ENCODE results near the gene STK11IP.

The STK11IP gene

DNA sequence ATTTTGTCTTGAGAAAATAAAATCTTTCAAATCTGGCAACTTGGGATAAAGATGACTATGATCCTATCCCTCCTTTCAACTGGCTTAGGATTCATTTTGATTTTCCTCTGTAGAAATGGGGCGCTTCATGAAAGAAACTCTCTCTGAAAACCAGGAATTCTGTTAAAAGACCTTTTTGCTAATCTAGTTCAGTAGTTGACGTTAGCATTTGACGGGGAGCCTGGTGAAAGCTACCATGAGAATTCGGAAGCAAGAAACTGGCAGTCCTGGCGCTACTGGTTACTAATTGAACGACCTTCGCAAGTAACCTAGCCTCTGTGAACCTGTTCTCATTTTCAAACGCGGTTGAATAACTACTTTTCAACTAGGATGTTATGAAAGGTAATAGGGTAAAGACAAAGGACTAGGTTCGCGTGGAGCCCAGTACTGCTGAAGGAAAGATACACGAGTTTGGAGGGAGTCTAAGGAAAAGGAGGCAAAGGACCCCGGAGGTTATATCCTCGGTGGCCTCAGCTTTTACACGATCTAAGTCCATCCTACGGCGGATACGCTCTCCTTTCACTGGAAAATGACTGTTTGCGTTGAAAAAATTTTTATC, 604 bp upstream of the STK11IP start (continued):
- TF ChIP-seq RBAK (tag by site-specific recombination; IDR thresholded peaks at IDR 0.05) = no peak
- no peak for TF ChIP-seq ZBTB20 (tag by site-specific recombination; IDR thresholded peaks at IDR 0.05)
- no peak for TF ChIP-seq ZNF785 (tag by site-specific recombination; IDR thresholded peaks at IDR 0.05)
- TF ChIP-seq ZNF610 (tag by site-specific recombination; IDR thresholded peaks at IDR 0.05; ENCODE audit: borderline replicate concordance) = no peak
- TF ChIP-seq, protein P1, sequence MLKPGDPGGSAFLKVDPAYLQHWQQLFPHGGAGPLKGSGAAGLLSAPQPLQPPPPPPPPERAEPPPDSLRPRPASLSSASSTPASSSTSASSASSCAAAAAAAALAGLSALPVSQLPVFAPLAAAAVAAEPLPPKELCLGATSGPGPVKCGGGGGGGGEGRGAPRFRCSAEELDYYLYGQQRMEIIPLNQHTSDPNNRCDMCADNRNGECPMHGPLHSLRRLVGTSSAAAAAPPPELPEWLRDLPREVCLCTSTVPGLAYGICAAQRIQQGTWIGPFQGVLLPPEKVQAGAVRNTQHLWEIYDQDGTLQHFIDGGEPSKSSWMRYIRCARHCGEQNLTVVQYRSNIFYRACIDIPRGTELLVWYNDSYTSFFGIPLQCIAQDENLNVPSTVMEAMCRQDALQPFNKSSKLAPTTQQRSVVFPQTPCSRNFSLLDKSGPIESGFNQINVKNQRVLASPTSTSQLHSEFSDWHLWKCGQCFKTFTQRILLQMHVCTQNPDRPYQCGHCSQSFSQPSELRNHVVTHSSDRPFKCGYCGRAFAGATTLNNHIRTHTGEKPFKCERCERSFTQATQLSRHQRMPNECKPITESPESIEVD (tag by site-specific recombination; IDR thresholded peaks at IDR 0.05) = no peak
- no peak for TF ChIP-seq MEIS1 (CRISPR knock-in tag; IDR thresholded peaks at IDR 0.05; ENCODE audit: borderline replicate concordance)

DNA sequence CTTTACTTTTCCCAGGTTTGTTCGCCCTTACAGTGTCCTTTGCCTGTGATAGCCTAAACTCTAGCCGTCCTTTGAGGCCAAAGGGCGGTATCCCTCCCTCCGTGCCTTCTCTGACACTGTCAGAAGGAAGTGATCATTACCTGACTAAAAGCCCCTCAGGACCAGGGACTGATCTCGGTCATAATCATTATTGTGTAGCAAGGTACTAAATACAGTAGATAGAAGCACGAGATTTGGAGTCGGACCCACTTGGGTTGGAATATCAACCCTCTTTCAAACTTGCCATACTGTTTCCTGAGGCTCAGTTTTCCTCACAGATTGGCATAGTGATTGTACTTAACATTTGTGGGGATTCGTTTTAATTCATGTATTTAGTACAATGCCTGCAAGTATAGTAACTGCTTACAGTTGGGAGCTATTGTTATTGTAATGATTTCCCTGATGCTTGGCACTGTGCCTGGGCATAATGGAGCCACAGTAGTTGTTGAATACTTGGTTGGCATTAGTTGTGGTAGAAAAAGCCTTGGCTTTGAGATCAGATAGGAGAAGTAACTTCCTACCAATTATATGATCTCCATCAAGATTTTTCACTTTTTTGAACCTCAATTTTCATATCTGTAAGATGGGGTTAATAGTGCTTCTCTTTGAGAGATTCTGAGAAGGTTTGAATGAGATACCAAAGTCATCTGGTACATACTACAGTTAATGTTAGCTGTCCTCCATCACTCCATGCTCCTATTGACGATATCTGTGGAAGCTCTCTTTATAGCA, 836 bp downstream of the STK11IP start:
- Histone ChIP-seq H3K4me1 (ENCODE audit: control insufficient read depth, insufficient read depth, low read length) (peaks cover 6% of the 10 kb centered on the region), H3K27ac (ENCODE audit: extremely low read depth, low read depth, low read length) (peak overlapping the region; percentile 85), H3K36me3 (ENCODE audit: control insufficient read depth in 2 of 2, insufficient read depth in 1 of 2, low read length in 2 of 2) (peaks cover 0 to 19% of the 10 kb centered on the region in 2 experiments; a peak in 1 of 3 replicates), H3K9me3 (ENCODE audit: control insufficient read depth, insufficient read depth, low read depth, low read length) (no peaks in the 10 kb centered on the region), H3K4me3 (ENCODE audit: low read depth, low read length) (peak overlapping the region; percentile 84)
- CTCF ChIA-PET = interaction anchor here (0.6 to 1.4 kb wide), 5 partner anchors 57 to 668 kb away, joined by 3 to 5 read pairs (median 3); no protein-coding TSS in a partner anchor
- TF ChIP-seq, protein P2, sequence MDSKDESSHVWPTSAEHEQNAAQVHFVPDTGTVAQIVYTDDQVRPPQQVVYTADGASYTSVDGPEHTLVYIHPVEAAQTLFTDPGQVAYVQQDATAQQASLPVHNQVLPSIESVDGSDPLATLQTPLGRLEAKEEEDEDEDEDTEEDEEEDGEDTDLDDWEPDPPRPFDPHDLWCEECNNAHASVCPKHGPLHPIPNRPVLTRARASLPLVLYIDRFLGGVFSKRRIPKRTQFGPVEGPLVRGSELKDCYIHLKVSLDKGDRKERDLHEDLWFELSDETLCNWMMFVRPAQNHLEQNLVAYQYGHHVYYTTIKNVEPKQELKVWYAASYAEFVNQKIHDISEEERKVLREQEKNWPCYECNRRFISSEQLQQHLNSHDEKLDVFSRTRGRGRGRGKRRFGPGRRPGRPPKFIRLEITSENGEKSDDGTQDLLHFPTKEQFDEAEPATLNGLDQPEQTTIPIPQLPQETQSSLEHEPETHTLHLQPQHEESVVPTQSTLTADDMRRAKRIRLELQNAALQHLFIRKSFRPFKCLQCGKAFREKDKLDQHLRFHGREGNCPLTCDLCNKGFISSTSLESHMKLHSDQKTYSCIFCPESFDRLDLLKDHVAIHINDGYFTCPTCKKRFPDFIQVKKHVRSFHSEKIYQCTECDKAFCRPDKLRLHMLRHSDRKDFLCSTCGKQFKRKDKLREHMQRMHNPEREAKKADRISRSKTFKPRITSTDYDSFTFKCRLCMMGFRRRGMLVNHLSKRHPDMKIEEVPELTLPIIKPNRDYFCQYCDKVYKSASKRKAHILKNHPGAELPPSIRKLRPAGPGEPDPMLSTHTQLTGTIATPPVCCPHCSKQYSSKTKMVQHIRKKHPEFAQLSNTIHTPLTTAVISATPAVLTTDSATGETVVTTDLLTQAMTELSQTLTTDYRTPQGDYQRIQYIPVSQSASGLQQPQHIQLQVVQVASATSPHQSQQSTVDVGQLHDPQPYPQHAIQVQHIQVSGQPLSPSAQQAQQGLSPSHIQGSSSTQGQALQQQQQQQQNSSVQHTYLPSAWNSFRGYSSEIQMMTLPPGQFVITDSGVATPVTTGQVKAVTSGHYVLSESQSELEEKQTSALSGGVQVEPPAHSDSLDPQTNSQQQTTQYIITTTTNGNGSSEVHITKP (tag by site-specific recombination; IDR thresholded peaks at IDR 0.05) = peak; percentile 96; the same call in 1 of the 2 replicates
- no peak for TF ChIP-seq ZNF791 (tag by site-specific recombination; IDR thresholded peaks at IDR 0.05)
- TF ChIP-seq, protein P3, sequence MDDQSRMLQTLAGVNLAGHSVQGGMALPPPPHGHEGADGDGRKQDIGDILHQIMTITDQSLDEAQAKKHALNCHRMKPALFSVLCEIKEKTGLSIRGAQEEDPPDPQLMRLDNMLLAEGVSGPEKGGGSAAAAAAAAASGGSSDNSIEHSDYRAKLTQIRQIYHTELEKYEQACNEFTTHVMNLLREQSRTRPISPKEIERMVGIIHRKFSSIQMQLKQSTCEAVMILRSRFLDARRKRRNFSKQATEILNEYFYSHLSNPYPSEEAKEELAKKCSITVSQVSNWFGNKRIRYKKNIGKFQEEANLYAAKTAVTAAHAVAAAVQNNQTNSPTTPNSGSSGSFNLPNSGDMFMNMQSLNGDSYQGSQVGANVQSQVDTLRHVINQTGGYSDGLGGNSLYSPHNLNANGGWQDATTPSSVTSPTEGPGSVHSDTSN (CRISPR knock-in tag; IDR thresholded peaks at IDR 0.05) = no peak
- TF ChIP-seq, protein P4, sequence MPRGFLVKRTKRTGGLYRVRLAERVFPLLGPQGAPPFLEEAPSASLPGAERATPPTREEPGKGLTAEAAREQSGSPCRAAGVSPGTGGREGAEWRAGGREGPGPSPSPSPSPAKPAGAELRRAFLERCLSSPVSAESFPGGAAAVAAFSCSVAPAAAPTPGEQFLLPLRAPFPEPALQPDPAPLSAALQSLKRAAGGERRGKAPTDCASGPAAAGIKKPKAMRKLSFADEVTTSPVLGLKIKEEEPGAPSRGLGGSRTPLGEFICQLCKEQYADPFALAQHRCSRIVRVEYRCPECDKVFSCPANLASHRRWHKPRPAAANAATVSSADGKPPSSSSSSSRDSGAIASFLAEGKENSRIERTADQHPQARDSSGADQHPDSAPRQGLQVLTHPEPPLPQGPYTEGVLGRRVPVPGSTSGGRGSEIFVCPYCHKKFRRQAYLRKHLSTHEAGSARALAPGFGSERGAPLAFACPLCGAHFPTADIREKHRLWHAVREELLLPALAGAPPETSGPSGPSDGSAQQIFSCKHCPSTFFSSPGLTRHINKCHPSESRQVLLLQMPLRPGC (tag by site-specific recombination; IDR thresholded peaks at IDR 0.05) = no peak
- POLR2A ChIA-PET = interaction anchor here (0.8 to 4.4 kb wide), 10 partner anchors 9 to 91 kb away, joined by 3 to 44 read pairs (median 6); partner anchors contain the start of genes CHPF, INHA, OBSL1 and TMEM198

DNA sequence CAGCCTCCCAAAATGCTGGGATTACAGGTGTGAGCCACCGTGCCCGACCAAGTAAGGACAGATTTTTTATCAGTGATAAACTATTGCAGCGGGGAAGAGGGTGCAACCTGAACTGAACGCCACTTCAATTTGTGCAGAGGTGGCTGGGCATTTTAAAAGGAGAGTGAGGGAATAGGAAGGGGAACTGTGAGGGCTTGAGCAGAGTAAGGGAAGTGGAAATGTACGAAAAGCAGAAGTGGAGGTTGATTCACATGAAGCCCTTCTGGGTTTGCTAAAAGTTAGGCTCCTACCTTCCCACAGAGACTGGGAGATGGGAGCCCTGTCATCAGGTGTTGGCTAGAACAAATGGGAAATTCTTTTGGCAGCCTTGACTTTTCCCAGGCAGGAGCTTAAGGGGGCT, 6.1 kb downstream of the STK11IP start:
- H3K9me3 ChIP-seq (ENCODE audit: control insufficient read depth, insufficient read depth, low read depth, low read length) = no peaks in the 10 kb centered on the region
- H3K4me1 ChIP-seq (ENCODE audit: control insufficient read depth, insufficient read depth, low read length) = no peaks in the 10 kb centered on the region
- TF ChIP-seq ZNF624 (tag by site-specific recombination; IDR thresholded peaks at IDR 0.05) (no peak), ZNF701 (tag by site-specific recombination; IDR thresholded peaks at IDR 0.05) (no peak), ZNF174 (tag by site-specific recombination; IDR thresholded peaks at IDR 0.05) (no peak), ZNF626 (tag by site-specific recombination; IDR thresholded peaks at IDR 0.05) (no peak)
- TF ChIP-seq, protein P5, sequence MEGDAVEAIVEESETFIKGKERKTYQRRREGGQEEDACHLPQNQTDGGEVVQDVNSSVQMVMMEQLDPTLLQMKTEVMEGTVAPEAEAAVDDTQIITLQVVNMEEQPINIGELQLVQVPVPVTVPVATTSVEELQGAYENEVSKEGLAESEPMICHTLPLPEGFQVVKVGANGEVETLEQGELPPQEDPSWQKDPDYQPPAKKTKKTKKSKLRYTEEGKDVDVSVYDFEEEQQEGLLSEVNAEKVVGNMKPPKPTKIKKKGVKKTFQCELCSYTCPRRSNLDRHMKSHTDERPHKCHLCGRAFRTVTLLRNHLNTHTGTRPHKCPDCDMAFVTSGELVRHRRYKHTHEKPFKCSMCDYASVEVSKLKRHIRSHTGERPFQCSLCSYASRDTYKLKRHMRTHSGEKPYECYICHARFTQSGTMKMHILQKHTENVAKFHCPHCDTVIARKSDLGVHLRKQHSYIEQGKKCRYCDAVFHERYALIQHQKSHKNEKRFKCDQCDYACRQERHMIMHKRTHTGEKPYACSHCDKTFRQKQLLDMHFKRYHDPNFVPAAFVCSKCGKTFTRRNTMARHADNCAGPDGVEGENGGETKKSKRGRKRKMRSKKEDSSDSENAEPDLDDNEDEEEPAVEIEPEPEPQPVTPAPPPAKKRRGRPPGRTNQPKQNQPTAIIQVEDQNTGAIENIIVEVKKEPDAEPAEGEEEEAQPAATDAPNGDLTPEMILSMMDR (tag by site-specific recombination; IDR thresholded peaks at IDR 0.05) = no peak
- TF ChIP-seq, protein P6, sequence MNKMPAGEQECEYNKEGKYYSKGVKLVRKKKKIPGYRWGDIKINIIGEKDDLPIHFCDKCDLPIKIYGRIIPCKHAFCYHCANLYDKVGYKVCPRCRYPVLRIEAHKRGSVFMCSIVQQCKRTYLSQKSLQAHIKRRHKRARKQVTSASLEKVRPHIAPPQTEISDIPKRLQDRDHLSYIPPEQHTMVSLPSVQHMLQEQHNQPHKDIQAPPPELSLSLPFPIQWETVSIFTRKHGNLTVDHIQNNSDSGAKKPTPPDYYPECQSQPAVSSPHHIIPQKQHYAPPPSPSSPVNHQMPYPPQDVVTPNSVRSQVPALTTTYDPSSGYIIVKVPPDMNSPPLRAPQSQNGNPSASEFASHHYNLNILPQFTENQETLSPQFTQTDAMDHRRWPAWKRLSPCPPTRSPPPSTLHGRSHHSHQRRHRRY (tag by site-specific recombination; IDR thresholded peaks at IDR 0.05) = no peak
- no peak overlapping the region for H3K4me3 ChIP-seq (ENCODE audit: low read depth, low read length)
- H3K36me3 ChIP-seq (ENCODE audit: control insufficient read depth in 2 of 2, insufficient read depth in 1 of 2, low read length in 2 of 2) = peaks cover 4 to 59% of the 10 kb centered on the region in 2 experiments; a peak in 2 of 3 replicates
- H3K27ac ChIP-seq (ENCODE audit: extremely low read depth, low read depth, low read length) = no peak overlapping the region
- ChIA-PET CTCF (interaction anchor here (0.6 to 1.0 kb wide), 2 partner anchors 104 to 108 kb away, joined by 3 read pairs; no protein-coding TSS in a partner anchor), POLR2A (no interaction called here)

Measured in HEK293 (cell line).